Measurements from ENCODE around the gene STK4.

STK4 gene

DNA sequence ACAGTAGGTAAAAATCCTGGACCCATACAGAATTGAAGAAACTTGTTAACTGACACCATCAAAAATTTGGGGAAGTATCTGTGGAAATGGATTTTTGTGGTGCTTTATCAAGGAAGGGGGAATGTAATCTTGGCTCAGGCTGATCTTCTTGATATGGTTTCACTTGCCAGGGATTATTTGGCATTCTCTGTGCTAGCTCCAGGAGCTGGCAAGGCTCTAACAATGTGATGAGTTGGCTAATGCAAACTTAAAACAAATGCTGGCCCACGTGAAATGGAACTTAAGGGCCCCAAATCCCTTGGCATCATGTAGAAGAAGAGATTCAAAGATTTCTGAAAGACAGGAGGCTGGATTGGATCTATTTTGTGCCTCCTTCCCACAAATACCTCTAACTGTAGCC, 121.5 kb downstream of the STK4 start:
- TF ChIP-seq, protein P1, sequence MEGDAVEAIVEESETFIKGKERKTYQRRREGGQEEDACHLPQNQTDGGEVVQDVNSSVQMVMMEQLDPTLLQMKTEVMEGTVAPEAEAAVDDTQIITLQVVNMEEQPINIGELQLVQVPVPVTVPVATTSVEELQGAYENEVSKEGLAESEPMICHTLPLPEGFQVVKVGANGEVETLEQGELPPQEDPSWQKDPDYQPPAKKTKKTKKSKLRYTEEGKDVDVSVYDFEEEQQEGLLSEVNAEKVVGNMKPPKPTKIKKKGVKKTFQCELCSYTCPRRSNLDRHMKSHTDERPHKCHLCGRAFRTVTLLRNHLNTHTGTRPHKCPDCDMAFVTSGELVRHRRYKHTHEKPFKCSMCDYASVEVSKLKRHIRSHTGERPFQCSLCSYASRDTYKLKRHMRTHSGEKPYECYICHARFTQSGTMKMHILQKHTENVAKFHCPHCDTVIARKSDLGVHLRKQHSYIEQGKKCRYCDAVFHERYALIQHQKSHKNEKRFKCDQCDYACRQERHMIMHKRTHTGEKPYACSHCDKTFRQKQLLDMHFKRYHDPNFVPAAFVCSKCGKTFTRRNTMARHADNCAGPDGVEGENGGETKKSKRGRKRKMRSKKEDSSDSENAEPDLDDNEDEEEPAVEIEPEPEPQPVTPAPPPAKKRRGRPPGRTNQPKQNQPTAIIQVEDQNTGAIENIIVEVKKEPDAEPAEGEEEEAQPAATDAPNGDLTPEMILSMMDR (conservative IDR thresholded peaks at IDR 0.05; ENCODE audit: low read depth, low read length), result no peak
- DNase-seq (ENCODE audit: low read depth), result no peak
- no peak overlapping the region for H3K4me3 ChIP-seq (ENCODE audit: low read depth, low read length)

DNA sequence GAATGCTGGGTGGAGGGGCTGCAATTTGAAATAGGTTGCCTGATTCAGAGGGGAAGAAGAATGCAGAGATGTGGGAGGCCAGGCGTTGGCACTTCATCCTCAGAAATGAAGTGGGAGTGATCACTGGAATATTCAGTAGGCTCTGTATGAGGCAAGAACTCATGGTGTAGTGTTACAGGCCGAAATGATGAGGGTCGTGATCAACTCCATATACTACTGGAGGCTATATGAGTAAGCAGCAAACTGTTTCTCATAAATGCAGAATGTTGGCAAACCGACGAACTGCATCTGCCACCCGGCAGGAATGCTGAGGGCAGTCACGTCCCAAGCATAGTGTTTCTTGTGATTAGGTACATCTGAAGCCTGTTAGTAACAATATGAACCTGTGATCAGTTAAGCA, 121.9 kb downstream of the STK4 start:
- H3K4me3 ChIP-seq (ENCODE audit: low read depth, low read length), result no peak overlapping the region

DNA sequence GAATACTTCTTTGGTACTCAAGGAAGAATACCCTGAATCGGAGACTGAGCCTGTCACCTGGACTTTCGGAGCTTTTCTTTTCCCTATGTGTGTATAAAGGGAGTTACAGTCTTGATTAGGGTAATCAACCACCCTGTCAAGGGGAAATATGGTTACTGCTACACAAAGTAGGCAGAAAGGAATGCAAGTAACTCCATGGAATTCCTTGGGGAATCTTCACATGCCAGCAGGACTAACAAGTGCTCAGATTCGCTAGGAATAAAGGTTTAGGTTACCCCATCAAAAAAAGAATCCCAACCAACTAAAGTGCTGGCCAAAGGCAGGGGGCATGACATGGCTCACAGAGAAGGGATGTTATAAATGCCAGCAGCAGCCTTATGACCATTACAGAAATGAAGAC, 124.2 kb downstream of the STK4 start:
- DNase-seq (ENCODE audit: low read depth), result no peak
- TF ChIP-seq, protein P1 (conservative IDR thresholded peaks at IDR 0.05; ENCODE audit: low read depth, low read length), result no peak
- H3K4me3 ChIP-seq (ENCODE audit: low read depth, low read length), result no peak overlapping the region

More for the DNA sequence above, 121.9 kb downstream of the STK4 start:
- TF ChIP-seq, protein P1 (conservative IDR thresholded peaks at IDR 0.05; ENCODE audit: low read depth, low read length), result no peak
- peak; percentile 49 for DNase-seq (ENCODE audit: low read depth)

DNA sequence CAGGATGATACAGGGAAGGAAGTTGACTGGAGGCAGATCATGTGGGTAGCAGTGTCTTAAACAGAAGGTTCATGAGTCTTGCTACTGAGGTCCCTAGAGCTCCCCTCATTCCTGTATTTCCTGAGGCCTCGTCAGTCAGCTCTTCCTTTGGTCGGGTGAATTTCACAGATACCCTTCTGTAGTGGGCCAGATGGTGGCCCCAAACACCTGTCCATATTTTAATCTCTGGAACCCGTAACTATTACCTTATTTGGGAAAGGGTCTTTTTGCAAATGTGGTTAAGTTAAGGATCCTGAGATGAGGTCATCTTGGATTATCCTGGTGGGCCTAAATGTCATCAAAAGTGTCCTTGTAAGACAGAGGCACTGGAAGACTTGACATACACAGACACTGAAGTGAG, 125.1 kb downstream of the STK4 start:
- no peak overlapping the region for H3K4me3 ChIP-seq (ENCODE audit: low read depth, low read length)
- TF ChIP-seq, protein P1 (conservative IDR thresholded peaks at IDR 0.05; ENCODE audit: low read depth, low read length), result no peak
- no peak for DNase-seq (ENCODE audit: low read depth)

DNA sequence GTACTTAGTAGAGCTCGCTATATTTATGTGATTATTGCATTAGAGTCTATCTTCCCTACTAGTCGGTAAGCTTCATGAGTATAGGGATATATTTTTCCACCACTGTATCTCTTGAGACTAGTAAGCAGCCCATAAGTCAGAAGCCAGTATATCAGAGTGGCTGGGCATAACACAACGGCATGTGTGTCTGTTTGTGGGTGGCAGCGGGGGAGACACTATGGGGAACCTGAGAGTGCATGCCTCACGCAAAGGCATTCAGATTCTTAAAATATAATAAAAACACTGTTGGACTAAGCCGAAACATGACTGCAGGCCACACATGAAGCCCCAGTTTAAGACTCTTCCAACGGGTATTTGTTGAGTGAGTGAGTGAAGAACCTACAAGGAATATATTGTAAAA, 126.6 kb downstream of the STK4 start:
- no peak overlapping the region for H3K4me3 ChIP-seq (ENCODE audit: low read depth, low read length)
- TF ChIP-seq, protein P1 (conservative IDR thresholded peaks at IDR 0.05; ENCODE audit: low read depth, low read length), result no peak
- DNase-seq (ENCODE audit: low read depth), result no peak

DNA sequence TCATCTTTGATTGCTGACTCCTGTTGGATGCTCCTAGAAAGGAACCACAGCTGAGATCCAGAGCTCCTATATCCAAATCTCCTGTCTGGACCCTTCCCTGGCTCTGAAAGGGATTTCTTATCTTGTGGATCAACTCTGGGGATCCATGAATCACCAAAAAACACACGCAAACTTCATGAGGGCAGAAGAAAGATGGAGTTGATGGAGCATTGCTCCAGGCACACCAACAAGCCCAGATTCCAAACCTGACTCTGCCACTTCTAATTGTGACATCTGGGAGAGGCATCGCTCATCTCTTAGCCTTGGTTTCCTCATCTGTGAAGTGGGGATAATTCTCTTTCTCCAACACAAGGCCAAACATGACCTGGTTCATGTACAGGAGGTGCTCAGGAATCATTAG, 127.9 kb downstream of the STK4 start:
- TF ChIP-seq, protein P1 (conservative IDR thresholded peaks at IDR 0.05; ENCODE audit: low read depth, low read length), result no peak
- no peak overlapping the region for H3K4me3 ChIP-seq (ENCODE audit: low read depth, low read length)
- no peak for DNase-seq (ENCODE audit: low read depth)

DNA sequence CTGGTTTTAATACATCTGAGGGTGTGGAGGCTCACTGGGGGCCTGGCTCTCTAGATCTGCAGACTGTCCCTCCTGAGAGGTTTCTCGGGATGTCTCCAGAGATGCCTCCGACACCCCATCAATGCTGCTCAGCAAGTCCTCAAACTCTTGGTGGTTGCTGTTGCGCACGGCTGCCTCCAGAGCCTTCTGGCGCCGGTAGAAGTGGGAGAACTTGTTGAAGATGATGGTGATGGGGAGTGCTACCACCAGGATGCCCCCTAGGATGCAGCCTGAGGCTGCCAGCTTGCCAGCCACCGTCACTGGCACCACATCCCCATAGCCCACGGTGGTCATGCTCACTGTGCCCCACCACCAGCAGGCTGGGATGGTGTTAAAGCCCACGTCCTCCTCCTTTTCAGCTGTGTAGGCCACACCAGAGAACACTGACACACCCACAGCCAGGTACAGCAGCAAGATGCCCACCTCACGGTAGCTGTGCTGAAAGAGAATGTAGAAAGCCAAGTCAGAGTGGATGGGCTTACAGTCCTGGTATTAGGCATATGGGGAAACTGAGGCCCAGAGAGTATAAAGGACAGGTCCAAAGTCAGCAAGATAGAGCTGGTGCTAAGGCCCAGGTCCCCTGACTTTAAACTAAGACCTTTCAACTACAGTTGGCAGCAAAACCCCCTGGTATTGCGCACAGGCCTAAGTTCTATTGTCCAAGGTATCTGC, 128.7 kb downstream of the STK4 start:
- no peak for DNase-seq (ENCODE audit: low read depth)

More for the DNA sequence above, 128.7 kb downstream of the STK4 start:
- TF ChIP-seq, protein P1 (conservative IDR thresholded peaks at IDR 0.05; ENCODE audit: low read depth, low read length), result no peak
- H3K4me3 ChIP-seq (ENCODE audit: low read depth, low read length), result no peak overlapping the region

Measured in choroid plexus epithelial cell (primary cell).